ENCODE measurements around the gene UBE2O. TPM values are rescaled to one million over a fixed set of nuclear protein-coding genes. Genes with fewer than 3 reads are reported as not detected.

The UBE2O gene
- total RNA-seq, 1 donor from 2014 or later: 19.3 TPM

DNA sequence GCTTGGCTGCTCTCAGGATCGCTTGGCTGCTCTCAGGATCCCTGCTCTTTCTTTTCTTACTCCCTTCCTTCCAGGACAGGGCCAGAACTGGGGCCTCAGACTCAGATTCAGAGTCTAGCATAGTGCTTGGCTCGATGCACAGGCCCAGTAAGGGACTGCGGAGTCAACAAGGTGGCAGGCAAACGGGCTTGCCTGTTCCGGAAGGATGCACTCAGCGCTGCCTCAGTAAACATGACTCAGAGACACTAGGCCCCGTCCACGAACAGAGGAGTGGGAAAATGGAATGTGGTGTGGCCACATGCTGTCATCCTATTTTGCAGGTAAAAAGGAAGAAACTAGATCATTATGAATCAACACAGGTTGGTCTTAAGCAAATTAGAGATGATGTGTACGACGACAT, 58.8 kb downstream of the UBE2O start:
- Histone ChIP-seq H3K9me3 (no peaks in the 10 kb centered on the region), H3K27ac (no peak overlapping the region), H3K4me3 (no peak overlapping the region), H3K4me1 (no peaks in the 10 kb centered on the region), H3K36me3 (peaks cover 55% of the 10 kb centered on the region), H3K27me3 (no peaks in the 10 kb centered on the region)
- ATAC-seq (no peak), DNase-seq (no peak)
- intact Hi-C loops (cut with DNase I): no loop called here
- TF ChIP-seq, protein P1, sequence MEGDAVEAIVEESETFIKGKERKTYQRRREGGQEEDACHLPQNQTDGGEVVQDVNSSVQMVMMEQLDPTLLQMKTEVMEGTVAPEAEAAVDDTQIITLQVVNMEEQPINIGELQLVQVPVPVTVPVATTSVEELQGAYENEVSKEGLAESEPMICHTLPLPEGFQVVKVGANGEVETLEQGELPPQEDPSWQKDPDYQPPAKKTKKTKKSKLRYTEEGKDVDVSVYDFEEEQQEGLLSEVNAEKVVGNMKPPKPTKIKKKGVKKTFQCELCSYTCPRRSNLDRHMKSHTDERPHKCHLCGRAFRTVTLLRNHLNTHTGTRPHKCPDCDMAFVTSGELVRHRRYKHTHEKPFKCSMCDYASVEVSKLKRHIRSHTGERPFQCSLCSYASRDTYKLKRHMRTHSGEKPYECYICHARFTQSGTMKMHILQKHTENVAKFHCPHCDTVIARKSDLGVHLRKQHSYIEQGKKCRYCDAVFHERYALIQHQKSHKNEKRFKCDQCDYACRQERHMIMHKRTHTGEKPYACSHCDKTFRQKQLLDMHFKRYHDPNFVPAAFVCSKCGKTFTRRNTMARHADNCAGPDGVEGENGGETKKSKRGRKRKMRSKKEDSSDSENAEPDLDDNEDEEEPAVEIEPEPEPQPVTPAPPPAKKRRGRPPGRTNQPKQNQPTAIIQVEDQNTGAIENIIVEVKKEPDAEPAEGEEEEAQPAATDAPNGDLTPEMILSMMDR (IDR thresholded peaks at IDR 0.05): no peak

DNA sequence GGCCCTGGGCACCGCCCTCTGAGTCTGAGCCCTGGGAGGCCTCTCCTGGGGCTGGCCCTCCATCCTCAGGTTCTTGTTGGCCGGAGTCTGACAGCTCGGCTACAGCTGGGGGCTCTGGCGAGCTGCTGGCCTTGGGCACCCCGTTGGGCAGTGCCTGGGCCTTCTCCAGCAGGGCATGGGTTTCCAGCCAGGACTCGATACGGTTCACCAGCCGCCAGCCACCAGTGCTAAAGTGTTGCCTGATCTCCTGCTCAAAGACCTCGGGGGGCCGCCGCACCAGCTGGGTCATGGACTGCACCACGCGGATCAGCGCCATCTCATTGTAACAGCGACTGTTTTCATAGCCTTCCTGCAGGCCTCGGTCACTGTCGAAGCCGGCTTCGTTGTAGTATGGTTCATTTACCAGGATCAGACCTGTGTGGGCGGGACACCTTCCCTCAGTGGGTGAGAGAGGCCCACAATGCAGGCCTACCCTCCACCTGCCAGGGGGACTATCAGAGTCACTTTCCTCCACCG, 61.7 kb downstream of the UBE2O start:
- DNase-seq (no peak), ATAC-seq (no peak)
- Histone ChIP-seq H3K9me3 (no peaks in the 10 kb centered on the region), H3K4me1 (peaks cover under 1% of the 10 kb centered on the region), H3K36me3 (peaks cover 34% of the 10 kb centered on the region), H3K27ac (no peak overlapping the region), H3K4me3 (no peak overlapping the region), H3K27me3 (no peaks in the 10 kb centered on the region)
- TF ChIP-seq, protein P1 (IDR thresholded peaks at IDR 0.05): no peak
- intact Hi-C loops (cut with DNase I): no loop called here

DNA sequence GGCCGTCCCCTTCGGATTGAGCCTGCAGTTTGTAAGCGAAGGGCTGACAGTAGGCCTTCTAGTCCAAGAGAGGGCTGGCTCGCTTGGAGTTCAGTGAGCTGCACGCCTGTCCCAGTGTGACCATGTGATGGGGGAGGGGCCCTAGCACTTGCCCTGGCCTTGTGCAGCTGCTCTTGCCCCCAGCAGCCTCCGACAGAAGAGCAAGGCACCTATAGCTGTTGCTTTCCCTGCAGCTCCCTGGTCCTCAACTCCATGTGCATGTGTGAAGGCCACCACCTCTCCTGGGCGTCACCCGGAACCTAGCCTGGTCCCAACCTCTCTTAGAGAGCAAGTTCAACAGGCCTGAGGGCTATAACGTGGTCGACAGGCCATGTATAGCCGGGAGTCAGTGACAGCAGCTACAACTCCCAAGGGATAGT, 62.9 kb downstream of the UBE2O start:
- ATAC-seq (no peak), DNase-seq (no peak)
- TF ChIP-seq, protein P1 (IDR thresholded peaks at IDR 0.05): no peak
- no peaks in the 10 kb centered on the region for H3K27me3 ChIP-seq
- H3K27ac ChIP-seq: no peak overlapping the region
- peaks cover 24% of the 10 kb centered on the region for H3K36me3 ChIP-seq
- H3K4me3 ChIP-seq: no peak overlapping the region
- no peaks in the 10 kb centered on the region for H3K9me3 ChIP-seq
- intact Hi-C loops (cut with DNase I): no loop called here
- peaks cover 13% of the 10 kb centered on the region for H3K4me1 ChIP-seq

DNA sequence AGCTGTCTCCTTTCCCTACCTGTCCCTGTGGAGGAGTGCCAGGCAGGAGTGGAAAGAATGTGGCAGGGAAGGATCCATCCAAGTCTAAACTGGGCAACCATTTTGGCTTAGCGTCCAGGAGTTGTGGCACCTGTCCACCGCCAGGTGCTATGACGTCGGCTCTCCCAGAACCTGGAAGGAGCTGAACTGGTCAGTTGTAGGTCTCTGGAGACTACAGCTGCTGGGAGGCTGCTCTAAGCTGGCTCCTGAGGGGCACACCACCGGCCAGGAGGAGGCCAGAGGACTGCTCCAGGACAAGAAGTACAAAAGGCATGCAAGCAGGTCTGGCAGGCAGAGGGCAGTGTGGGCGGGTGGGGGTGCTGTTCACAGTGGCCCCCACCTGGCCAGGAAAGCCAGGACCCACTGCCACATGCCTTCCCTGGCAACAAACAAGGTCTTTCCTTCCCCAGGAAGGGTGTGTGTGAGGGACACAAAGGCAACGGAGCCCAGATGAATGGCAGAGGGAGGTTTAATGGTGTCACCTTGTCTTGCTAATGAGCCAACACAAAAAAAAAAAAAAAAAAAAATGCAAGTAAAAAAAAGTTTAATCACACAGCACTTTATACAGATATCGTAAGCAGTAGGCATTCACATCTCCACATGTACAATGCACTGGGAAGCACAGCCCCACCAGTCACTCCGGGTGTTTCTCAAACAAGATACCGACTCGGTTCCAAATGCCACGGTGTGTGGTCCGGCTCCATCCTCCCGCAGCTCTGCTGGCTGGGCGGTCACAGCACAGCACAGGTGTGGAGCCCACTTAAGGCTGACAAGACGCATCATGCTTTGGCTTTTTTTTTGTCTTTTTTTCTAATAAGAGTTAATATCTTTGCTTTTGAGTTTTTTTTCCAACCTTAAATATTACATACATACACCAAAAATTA, 63.7 kb downstream of the UBE2O start:
- Histone ChIP-seq H3K4me3 (no peak overlapping the region), H3K27me3 (no peaks in the 10 kb centered on the region), H3K36me3 (peaks cover 20% of the 10 kb centered on the region), H3K27ac (no peak overlapping the region), H3K4me1 (peaks cover 17% of the 10 kb centered on the region), H3K9me3 (no peaks in the 10 kb centered on the region)
- ATAC-seq (no peak), DNase-seq (no peak)
- intact Hi-C loops (cut with DNase I): no loop called here
- TF ChIP-seq, protein P1 (IDR thresholded peaks at IDR 0.05): no peak

DNA sequence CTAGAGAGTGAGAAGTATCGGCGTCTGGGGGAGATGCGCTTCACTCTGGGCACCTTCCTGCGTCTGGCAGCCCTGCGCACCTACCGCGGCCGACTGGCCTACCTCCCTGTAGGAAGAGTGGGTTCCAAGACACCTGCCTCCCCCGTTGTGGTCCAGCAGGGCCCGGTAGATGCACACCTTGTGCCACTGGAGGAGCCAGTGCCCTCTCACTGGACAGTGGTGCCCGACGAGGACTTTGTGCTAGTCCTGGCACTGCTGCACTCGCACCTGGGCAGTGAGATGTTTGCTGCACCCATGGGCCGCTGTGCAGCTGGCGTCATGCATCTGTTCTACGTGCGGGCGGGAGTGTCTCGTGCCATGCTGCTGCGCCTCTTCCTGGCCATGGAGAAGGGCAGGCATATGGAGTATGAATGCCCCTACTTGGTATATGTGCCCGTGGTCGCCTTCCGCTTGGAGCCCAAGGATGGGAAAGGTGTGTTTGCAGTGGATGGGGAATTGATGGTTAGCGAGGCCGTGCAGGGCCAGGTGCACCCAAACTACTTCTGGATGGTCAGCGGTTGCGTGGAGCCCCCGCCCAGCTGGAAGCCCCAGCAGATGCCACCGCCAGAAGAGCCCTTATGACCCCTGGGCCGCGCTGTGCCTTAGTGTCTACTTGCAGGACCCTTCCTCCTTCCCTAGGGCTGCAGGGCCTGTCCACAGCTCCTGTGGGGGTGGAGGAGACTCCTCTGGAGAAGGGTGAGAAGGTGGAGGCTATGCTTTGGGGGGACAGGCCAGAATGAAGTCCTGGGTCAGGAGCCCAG, 65.8 kb downstream of the UBE2O start:
- H3K4me1 ChIP-seq: peaks cover 32% of the 10 kb centered on the region
- ATAC-seq (no peak), DNase-seq (no peak)
- peaks cover 12% of the 10 kb centered on the region for H3K36me3 ChIP-seq
- intact Hi-C loops (cut with DNase I): no loop called here
- H3K27ac ChIP-seq: no peak overlapping the region
- TF ChIP-seq, protein P1 (IDR thresholded peaks at IDR 0.05): no peak
- H3K27me3 ChIP-seq: no peaks in the 10 kb centered on the region
- H3K9me3 ChIP-seq: no peaks in the 10 kb centered on the region
- H3K4me3 ChIP-seq: no peak overlapping the region
